Left cardiac atrium (tissue), 4 donors: ENCODE data around the gene NOTCH1. TPM values are rescaled to one million over a fixed set of nuclear protein-coding genes. Genes with fewer than 3 reads are reported as not detected.

Experiments
- ATAC-seq, 2 donors: fragments of 200-7000 bp; cut with Tn5 transposase; one replicate each; pipeline ENCODE4 v1.9.1; 2020; ENCODE audit warnings: mild to moderate bottlenecking in 2 of 2, moderate library complexity in 2 of 2
- DNase-seq: peaks from one replicate; pipeline ENCODE4 v3.0.0-alpha.2; 2020
- intact Hi-C, 2 donors: fragments of 100-400 bp; cut with DNase I; formaldehyde crosslinking; loops; one replicate each; pipeline versions ENCODE4 v1.14.1 to v1.15.1; 2022 to 2023
- total RNA-seq, 2 donors: library from RNA; stranded (reverse); fragmentation: NEBNext Ultra II Directional; extraction: Animal tissue kit (Norgen Biotek cat#: 25700); gene quantifications; one replicate each; pipeline ENCODE4 v1.2.1, GENCODE V29; 2021
- donor health status: DM: no; HTN: yes; CAD: no.
- donor health status: DM: no; HTN: yes; CAD: no; lungs with severe emphysema.
- donor health status: DM: yes; HTN: yes; CAD: no.
- donor health status: Dilated cardiomyopathy.

Gene NOTCH1
- total RNA-seq, 2 donors from 2014 or later = 22.7 to 36.0 TPM

DNA sequence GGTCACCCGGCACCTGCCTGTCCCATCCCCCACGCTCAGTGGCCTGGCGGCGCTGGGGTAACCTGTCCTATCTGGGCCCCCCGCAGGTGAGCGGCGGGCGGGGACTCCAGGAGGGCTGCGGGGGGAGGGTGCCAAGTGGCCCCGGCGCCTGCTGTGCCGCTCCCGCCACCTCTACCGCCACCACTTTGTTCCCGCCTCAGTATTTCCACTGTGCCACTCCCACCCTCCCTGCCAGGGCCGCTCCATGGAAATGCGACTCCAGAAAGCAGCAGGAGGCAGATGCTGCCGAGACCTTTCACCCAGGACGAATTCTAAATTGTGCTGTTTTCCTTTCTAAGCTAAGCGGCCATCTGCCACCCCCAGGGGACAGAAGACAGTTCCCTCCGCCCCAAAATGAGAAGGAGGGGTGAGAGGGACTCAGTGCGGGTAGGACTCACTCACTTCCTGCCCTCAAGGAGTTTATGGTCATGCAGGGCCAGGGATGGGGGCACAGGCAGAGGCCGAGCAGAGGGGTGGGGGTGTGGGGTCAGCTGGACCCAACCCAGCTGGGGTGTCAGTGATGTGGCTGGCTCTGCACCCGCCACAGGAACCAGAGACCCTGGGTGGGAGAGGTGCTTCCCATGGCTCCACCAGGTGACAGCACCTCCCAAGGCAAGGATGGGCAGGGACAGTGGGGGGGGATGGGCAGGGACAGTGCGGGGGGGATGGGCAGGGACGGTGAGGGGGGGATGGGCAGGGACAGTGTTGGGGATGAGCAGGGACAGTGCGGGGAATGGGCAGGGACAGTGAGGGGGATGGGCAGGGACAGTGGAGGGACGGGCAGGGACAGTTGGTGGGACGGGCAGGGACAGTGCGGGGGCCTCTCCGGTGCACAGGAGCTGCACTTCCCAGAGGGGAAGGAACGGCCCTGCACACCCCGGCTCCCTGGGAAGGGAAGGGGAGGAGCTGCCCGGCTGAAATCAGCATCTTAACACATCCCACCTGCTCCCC, 17.8 kb downstream of the NOTCH1 start:
- DNase-seq (no peak), ATAC-seq (no peak)
- intact Hi-C loops = no loop called here

DNA sequence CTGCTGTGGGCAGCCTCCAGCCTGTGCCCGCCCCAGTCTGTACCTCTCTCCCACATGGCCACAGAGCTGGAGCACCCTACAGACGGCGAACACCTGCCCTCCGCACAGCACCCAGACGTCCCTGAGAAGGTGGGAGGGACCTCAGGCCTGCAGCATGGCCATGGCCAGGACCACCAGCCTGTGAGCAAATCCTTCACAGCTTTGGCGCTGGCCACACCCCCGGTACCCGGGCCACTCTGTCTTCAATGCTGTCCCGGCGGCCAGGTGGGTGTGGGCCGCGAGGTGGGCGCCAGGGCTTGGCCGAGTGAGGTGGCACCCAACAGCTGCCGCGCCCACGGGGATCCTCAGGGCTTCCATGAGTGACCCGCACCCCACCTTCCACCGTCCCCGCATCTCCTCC, 18.7 kb downstream of the NOTCH1 start:
- DNase-seq = no peak
- intact Hi-C loops = no loop called here
- ATAC-seq = no peak

DNA sequence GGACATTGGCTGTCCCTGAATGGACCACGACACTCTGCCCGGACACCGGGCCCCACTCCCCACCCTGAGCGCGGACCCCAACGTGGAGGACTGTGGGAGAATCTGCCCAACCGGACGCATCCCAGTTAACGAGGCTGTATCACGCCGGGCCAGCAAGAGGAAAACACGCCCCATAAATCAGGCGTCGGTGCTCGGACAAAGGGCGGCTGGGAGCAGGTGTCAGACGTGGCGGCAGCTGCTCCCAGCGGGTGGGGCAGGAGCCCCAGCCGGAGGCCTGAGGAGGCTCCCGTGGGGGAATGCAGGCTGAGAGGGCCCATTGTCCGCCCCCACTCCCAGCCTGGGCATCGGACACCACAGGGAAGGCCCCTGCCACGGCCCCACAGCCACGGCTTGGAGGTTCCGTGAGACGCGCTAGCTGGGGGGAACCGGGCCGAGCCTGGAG, 19.2 kb downstream of the NOTCH1 start:
- no peak for DNase-seq
- peak in 1 of 2 donors; percentile 21 for ATAC-seq
- intact Hi-C loops = no loop called here

DNA sequence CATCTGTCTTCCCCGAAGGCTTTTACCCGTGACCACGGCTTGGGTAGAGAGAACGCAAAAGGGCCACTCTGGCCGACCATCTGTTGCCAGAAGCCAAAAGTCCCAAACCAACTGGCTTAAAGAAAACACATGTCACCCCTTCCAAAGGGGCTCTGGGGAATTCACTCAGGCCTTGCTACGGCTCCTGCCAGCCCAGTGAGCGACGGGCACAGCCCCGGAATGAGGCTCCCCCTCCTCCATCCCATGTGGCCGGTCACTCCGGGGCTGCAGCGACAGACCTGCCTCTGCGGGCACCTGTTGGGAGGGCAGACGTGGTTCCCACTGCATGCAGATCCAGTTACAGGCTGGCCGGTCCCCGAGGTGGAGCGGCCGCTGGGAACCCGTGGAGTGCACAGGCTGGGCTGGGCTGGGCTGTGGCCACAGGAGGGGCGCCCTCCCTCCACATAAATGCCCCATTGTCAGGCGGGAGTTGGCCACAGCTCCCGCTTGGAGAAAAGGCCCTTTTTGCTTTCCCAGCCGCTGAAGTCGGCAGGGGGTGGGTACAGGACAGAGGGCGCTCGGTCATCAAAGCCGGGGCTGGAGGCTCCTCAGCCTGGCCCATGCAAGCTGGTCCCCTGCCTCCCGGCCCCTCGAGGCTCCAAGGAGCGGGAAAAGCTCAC, 19.9 kb downstream of the NOTCH1 start:
- DNase-seq (peak; percentile 71), ATAC-seq (peak; percentile 42 to 44)
- intact Hi-C loops = no loop called here

DNA sequence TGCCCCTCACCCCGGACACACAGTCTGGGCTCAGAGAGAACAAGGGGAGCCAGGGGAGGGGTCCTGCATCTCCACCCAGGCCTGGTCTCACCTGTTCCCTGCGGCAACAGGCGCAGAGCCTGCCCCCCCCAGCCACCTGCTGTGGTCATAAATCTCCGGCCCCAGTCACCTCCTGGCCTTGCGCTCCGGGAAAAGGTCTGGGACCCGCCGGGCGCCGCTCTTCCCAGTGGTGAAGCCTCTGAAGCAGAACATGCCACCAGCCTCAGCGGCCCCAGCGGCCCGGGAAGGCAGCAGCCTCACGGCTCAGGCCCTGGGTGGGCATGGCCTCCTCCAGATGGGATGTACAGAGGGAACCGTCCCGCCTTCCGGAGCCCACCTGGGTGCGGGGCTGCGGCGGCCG, 20.6 kb downstream of the NOTCH1 start:
- intact Hi-C loops = no loop called here
- DNase-seq (no peak), ATAC-seq (no peak)

DNA sequence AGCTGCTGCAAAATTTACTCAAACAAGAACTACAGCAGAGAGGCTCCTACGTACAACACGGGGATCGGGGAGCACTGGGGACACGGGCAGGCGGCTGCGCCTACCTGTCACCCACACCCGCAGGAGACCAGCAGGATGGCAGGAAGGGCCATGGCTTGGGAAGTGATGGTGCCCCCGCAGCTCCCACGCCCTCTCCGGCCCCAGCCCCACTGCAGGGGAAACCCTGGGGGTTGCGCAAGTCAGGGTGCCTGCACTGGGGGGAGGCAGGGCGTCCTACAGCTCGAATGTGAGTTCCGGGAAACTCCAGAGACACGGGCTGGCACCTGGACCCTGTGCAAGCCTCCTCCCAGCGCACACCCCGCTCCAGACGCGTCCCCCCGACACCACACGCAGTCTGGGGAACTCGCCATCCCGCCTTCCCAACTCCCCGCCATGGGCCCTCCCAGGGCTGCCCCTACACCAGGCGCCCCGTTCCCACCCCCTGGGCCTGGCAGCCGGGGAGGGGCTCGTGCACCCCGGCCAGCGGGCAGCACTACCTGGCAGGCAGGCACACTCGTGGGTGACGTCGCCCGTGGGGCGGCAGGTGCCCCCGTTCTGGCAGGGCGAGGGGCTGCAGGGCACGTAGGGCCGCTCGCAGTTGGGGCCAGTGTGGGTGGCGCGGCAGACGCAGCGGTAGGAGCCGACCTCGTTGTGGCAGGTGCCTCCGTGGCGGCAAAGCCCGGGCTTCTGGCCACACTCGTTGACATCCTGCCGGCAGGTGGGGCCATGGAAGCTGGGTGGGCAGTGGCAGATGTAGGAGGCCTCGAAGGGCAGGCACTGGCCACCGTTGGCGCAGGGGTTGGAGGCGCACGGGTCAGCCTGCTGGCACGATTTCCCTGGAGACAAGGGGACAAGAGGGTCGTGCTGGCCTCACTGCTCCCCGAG, 23.3 kb downstream of the NOTCH1 start:
- DNase-seq = no peak
- no peak for ATAC-seq
- intact Hi-C loops = no loop called here

DNA sequence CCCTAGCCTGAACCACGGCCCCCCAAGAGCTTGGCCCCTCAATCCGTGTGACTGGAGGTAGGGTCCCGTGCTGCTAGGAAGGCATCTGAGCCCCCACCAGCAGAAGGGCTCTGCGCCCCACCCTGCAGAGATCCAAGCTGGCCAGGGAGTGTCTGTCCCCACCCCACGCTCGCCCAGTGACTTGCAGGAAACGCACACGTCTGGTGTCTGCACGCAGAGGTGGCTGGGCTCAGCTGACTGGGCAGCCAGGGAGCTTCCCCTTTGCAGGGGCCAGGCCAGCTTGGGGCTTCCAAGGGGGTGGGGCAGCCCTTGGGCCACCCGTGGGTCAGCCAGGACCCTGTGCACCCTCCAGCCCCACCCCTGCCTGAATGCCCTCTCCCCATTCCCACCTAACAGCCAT, 24.3 kb downstream of the NOTCH1 start:
- DNase-seq (peak; percentile 71), ATAC-seq (peak in 1 of 2 donors; percentile 34)
- intact Hi-C loops = no loop called here

DNA sequence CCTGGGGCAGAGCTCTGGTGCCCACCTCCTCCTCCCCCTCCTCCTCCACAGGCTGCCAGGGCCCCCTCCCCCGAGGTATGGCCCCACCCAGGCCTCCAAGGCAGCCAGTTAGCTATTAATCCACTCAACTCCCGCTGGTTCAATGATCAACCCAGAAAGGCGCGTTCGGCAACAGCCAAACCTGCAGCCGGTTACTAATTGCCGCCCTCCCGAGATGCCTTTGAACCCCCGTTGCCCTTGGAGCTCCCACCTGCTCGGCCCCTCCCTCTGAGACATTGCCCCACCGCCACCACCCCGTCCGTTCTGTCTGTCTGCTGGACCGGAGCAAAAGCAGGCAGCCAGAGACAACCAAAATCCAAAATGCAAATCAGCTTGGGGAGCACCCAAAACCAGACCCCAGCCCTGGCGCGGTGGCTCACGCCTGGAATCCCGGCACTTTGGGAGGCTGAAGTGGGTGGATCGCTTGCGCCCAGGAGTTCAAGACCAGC, 25.8 kb downstream of the NOTCH1 start:
- intact Hi-C loops = no loop called here
- ATAC-seq (no peak), DNase-seq (no peak)

DNA sequence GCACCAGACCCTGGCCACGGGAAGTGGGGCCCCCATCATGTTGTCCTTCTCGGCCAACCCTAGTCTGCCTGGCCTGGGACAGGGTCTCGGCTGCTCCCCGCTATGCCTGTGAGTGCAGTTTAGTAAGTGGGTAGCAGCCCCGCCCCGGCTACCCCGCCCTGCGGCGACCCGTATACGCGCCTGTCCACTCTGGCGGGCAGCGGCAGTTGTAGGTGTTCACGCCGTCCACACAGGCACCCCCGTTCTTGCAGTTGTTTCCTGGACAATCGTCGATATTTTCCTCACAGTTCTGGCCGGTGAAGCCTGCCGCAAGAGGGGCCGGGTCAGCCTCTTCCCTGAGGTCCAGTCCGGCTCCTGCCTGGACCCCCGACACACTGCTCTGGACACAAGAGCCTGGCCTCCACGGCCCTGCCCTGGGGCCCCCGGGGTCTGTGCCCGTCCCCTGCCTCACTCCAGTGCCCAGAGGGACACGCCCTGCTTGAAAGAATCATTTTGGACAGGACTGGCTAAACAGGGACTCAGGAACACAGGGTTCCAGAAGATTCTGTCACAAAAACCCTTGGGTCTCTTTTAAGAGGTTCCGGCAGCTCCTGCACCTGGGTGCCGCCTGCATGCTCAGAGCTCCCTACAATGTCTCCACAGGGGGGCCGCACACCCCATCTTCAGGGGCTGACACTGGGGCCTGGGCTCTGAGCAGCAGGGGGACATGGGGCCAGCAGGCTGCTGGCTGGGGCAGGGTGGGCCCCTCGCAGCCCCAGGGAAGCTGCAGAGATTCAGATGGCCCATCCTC, 26.4 kb downstream of the NOTCH1 start:
- intact Hi-C loops = no loop called here
- ATAC-seq = no peak
- DNase-seq = no peak

DNA sequence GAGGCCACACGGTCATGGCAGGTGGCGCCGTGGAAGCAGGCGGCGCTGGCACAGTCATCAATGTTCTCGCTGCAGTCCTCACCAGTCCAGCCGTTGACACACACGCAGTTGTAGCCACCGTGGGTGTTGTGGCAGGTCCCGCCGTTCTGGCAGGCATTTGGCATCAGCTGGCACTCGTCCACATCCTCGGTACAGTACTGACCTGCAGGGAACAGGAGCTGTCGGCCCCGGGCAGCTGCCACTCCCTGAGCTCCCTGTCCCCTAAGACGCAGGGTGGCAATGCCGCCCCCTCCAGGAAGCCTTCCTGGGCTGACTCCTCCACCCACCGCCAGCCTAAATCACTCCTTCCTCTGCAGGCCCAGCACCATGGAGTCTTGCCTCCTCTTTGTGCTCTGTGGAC, 27.2 kb downstream of the NOTCH1 start:
- DNase-seq = no peak
- intact Hi-C loops = no loop called here
- ATAC-seq = no peak

DNA sequence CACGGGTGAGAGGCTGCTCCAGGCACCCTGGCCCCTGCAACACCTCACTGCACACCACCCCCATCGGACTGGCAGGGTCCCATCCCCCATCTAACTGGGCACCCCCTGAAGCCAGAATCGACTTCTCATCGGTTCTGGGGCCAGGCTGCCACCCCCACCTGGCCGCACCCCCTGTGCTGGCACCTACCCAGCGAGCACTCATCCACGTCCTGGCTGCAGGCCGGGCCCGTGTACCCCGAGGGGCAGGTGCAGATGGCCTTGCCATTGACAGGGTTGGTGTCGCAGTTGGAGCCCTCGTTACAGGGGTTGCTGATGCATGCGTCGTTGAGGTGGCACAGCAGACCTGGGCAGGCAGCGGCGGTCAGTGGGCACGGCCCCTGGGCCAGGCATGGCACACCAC, 27.9 kb downstream of the NOTCH1 start:
- ATAC-seq (no peak), DNase-seq (no peak)
- intact Hi-C loops = no loop called here

DNA sequence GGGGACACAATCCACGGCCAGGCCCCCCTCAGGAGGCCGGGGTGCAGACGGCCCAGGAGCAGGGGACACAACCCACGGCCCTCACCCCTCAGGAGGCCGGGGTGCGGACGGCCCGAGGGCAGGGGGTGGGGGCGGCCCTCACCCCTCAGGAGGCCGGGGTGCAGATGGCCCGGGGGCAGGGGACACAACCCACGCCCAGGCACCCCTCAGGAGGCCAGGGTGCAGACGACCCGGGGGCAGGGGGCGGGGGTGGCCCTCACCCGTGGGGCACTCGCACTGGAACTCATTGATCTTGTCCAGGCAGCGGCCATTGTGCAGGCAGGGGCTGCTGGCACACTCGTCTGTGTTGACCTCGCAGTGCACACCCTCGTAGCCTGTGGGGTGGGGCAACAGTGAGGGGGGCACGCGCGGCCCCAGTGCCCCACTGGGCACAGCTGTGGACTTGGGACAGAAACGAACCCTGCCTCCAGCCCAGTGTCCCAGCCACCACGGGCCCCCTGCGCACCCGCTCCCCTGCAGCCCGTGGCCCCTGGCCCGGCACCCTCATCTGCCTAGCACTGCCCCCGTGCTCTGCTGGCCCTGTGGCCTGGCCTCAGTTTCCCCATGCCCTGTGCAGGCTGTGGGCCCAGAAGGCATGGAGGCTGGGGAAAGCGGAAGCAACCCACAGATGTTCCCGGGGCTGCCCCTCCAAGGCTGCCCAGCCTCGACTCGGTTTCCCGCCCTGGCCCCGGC, 28.7 kb downstream of the NOTCH1 start:
- no peak for ATAC-seq
- intact Hi-C loops = no loop called here

DNA sequence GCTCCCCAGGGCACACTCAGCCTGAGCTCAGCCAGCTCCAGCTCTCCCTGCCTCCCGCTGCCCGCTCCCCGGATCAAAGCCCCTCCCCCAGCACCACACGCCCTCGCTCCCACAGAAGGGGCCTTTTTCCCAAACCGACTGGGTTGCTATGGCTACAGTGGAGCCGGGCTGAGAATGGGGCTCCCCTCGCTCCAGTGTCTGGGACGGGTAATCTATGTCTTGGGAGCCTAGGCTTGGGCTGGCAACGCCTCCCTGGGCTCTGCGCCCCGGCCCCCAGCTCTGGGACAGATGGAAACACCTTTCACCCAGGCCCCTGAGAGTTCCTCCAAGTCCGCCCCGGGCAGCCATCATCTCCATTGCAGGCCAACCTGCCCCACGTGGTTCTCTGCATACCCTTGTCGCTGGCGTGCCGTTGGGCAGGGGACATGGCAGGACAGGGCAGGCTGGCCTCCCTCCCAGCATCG, 29.6 kb downstream of the NOTCH1 start:
- ATAC-seq = no peak
- DNase-seq = no peak
- intact Hi-C loops = no loop called here

More for the DNA sequence above, 28.7 kb downstream of the NOTCH1 start:
- DNase-seq = no peak

DNA sequence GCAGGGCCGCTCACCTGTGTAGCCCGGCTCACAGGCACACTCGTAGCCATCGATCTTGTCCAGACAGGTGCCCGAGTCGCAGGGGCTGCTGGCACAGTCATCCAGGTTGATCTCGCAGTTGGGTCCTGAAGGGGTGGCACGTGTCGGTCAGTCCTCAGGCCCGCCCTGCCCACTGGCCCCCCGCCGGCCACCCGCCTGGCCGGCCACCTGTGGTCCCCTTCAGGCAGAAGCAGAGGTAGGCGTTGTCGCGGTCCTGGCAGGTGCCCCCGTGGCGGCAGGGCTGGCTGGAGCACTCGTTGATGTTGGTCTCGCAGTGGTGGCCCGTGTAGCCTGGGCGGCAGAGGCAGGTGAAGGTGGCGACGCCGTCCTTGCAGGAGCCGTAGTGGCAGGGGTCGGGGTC, 30.6 kb downstream of the NOTCH1 start:
- ATAC-seq (no peak), DNase-seq (no peak)
- intact Hi-C loops = no loop called here

DNA sequence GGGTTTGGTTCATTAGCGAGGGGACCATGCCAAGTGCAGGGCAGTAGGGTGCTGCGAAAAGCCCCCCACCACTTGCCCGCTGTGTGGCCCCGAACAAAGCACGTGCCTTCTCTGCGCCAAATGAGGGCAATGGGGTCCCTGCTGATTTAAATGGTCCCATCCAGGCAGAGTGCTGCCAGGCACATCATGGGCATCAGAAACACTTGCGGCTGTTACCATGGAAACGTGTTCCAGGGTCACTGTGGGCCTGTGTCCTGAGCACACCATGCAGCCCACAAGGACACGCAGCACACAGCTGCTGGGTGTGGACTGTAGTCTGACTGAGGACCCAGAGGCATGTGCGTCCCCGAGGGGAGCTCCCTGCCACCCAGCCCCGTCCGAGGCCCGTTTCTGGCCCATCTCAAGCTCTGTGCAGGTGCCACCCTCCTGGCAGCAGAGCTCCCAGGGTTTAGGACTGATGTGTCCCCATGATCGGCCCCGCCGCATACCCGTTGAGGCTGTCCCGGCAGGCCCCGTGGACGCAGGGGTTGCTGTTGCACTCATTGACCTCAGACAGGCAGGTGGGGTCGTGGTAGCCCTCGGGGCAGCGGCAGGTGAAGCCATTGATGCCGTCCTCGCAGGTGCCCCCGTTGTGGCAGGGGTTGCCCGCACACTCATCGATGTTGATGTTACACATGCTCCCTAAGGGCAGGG, 31.7 kb downstream of the NOTCH1 start:
- DNase-seq (no peak), ATAC-seq (no peak)
- intact Hi-C loops = no loop called here

DNA sequence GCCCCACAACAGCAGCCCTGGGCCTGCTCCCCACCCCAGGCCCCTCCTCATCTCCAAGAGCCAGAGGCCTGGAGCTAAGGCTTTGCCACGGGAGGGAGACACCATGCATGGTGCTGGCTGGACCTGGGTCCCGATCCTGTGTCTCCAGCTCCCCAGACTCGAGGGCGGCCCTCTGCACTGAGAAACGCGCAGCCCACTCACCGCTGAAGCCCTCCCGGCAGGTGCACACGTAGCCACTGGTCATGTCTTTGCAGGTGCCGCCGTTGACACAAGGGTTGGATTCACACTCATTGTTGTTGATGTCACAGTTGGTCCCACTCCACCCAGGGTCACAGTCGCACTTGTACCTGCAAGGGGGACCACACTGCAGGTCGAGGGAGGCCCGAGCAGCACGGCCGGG, 32.7 kb downstream of the NOTCH1 start:
- ATAC-seq = no peak
- intact Hi-C loops = no loop called here
- no peak for DNase-seq

DNA sequence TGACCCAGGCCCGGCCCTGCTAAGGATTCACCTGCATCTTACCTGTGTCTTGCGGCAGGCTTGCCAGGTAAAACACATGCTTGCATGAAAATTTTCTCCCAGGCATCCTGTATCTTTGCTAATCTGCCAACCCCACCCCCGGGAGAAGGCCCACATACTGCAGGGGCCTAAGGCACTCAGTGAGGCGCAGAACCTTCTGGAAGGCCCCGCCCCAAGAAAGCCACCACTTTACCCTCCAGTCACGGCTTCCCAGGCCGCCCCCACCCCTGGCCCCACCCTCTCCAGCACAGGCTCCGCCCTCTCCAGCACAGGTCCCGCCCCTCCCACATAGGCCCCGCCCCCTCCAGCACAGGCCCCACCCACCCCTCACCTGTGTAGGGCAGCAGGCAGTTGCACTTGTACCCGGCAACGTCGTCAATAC, 33.2 kb downstream of the NOTCH1 start:
- peak; percentile 67 for DNase-seq
- ATAC-seq = peak; percentile 12 to 18
- intact Hi-C loops = no loop called here
